MM.1S (cell line): ENCODE results near the gene SECISBP2.

Experiments
- DNase-seq: peaks from one replicate; pipeline ENCODE4 v3.0.0-alpha.2; 2015
- H2AFZ ChIP-seq: fragments of 300-600 bp; sonication (generic); 2 replicates; pipeline ENCODE4 v1.6.0; 2016; ENCODE audit warnings: antibody characterized with exemption, low read length
- H3F3A ChIP-seq: fragments of 300-600 bp; sonication (generic); 2 replicates; pipeline ENCODE4 v1.6.1; 2016; ENCODE audit warnings: mild to moderate bottlenecking, antibody characterized with exemption, low read length, moderate library complexity, mixed read lengths; ENCODE audit not compliant: insufficient read depth
- H3K27ac ChIP-seq: fragments of 300-600 bp; sonication (generic); 2 replicates; pipeline ENCODE4 v1.5.1; 2016; ENCODE audit warnings: mild to moderate bottlenecking, low read length
- H3K27me3 ChIP-seq: fragments of 300-600 bp; sonication (generic); replicated peaks from 2 replicates; pipeline ENCODE4 v1.6.0; 2016; ENCODE audit warnings: low read length; ENCODE audit not compliant: insufficient read depth
- H3K36me3 ChIP-seq: fragments of 300-600 bp; sonication (generic); replicated peaks from 2 replicates; pipeline ENCODE4 v1.6.1; 2016; ENCODE audit warnings: mild to moderate bottlenecking, low read length, mixed read lengths; ENCODE audit not compliant: insufficient read depth
- H3K4me1 ChIP-seq: fragments of 300-600 bp; sonication (generic); 2 replicates; pipeline ENCODE4 v1.6.1; 2016; ENCODE audit warnings: low read length, mixed read lengths
- H3K4me2 ChIP-seq: fragments of 300-600 bp; sonication (generic); 2 replicates; pipeline ENCODE4 v1.6.0; 2016; ENCODE audit warnings: low read depth, low read length
- H3K4me3 ChIP-seq: fragments of 300-600 bp; sonication (generic); 2 replicates; pipeline ENCODE4 v1.5.1; 2016; ENCODE audit warnings: low read length, mixed read lengths
- H3K79me2 ChIP-seq: fragments of 300-600 bp; sonication (generic); 2 replicates; pipeline ENCODE4 v1.6.1; 2016; ENCODE audit warnings: mixed run types, low read length, mixed read lengths
- H3K9ac ChIP-seq: fragments of 300-600 bp; sonication (generic); 2 replicates; pipeline ENCODE4 v1.6.1; 2016; ENCODE audit warnings: low read length, mixed read lengths
- H3K9me2 ChIP-seq: fragments of 300-600 bp; sonication (generic); replicated peaks from 2 replicates; pipeline ENCODE4 v1.6.1; 2016; ENCODE audit warnings: mild to moderate bottlenecking, low read length, mixed read lengths; ENCODE audit not compliant: insufficient read depth
- H3K9me3 ChIP-seq: fragments of 300-600 bp; sonication (generic); replicated peaks from 2 replicates; pipeline ENCODE4 v1.6.1; 2016; ENCODE audit warnings: mild to moderate bottlenecking, low read length, mixed read lengths; ENCODE audit not compliant: insufficient read depth
- H4K20me1 ChIP-seq: fragments of 300-600 bp; sonication (generic); 2 replicates; pipeline ENCODE4 v1.6.1; 2016; ENCODE audit warnings: mild to moderate bottlenecking, low read length, moderate library complexity, mixed read lengths; ENCODE audit not compliant: insufficient read depth
- CTCF ChIP-seq: fragments of 300-600 bp; sonication (generic); IDR thresholded peaks from 2 replicates; pipeline ENCODE4 v1.5.1; 2016; ENCODE audit warnings: antibody characterized with exemption, low read length, mixed read lengths
- EZH2 ChIP-seq: fragments of 300-600 bp; sonication (generic); optimal IDR thresholded peaks from 2 replicates; pipeline ENCODE3; 2017; ENCODE audit warnings: low read depth, mild to moderate bottlenecking, antibody characterized with exemption, low read length, mixed read lengths
- EZH2phosphoT487 ChIP-seq: fragments of 300-600 bp; sonication (generic); IDR thresholded peaks from 2 replicates; pipeline ENCODE4 v1.6.1; 2018; ENCODE audit warnings: antibody characterized with exemption, low read length

SECISBP2 gene

GRCh38 chr9:89317282-89317681, 1.0 kb upstream of the SECISBP2 start:
- Histone ChIP-seq H3K9ac (peak overlapping the region; percentile 96; the same call in 1 of the 2 replicates), H4K20me1 (peaks cover 10% of the 10 kb centered on the region; the same call in 1 of the 2 replicates), H2AFZ (no peak overlapping the region), H3K27me3 (no peaks in the 10 kb centered on the region), H3K9me3 (no peaks in the 10 kb centered on the region), H3K9me2 (no peaks in the 10 kb centered on the region), H3K4me2 (peak overlapping the region; percentile 78), H3K4me1 (peaks cover 46% of the 10 kb centered on the region), H3F3A (peaks cover 59% of the 10 kb centered on the region), H3K4me3 (no peak overlapping the region; the same call in 1 of the 2 replicates), H3K36me3 (peaks cover 12% of the 10 kb centered on the region; the same call in 1 of the 2 replicates), H3K79me2 (peaks cover 82% of the 10 kb centered on the region), H3K27ac (peak overlapping the region; percentile 98)
- no peak for DNase-seq
- TF ChIP-seq EZH2phosphoT487 (no peak), EZH2 (no peak), CTCF (no peak)

- Histone ChIP-seq H3K79me2 (peaks cover 82% of the 10 kb centered on the region), H3K4me2 (peak overlapping the region; percentile 78), H3K9me2 (no peaks in the 10 kb centered on the region), H3K27ac (peak overlapping the region; percentile 98), H3K9ac (peak overlapping the region; percentile 96), H2AFZ (peak overlapping the region; percentile 35), H4K20me1 (no peaks in the 10 kb centered on the region), H3K4me1 (peaks cover 33% of the 10 kb centered on the region), H3K36me3 (peaks cover 7% of the 10 kb centered on the region; the same call in 1 of the 2 replicates), H3K27me3 (no peaks in the 10 kb centered on the region), H3K9me3 (no peaks in the 10 kb centered on the region), H3F3A (peaks cover 51% of the 10 kb centered on the region), H3K4me3 (peak overlapping the region; percentile 85)
- DNase-seq: no peak
- TF ChIP-seq CTCF (no peak; the same call in 1 of the 2 replicates), EZH2phosphoT487 (no peak), EZH2 (no peak)
Observed at GRCh38 chr9:89319015-89319905, 960 bp downstream of the SECISBP2 start.

GRCh38 chr9:89323390-89323789, 5.1 kb downstream of the SECISBP2 start:
- no peaks in the 10 kb centered on the region for H3K9me2 ChIP-seq
- no peak overlapping the region for H3K4me3 ChIP-seq
- no peak overlapping the region for H3K4me2 ChIP-seq
- no peak overlapping the region for H2AFZ ChIP-seq
- no peaks in the 10 kb centered on the region for H3K36me3 ChIP-seq
- H3K27ac ChIP-seq: no peak overlapping the region
- no peaks in the 10 kb centered on the region for H3K9me3 ChIP-seq
- peaks cover 11% of the 10 kb centered on the region for H3F3A ChIP-seq
- no peak for DNase-seq
- no peaks in the 10 kb centered on the region for H3K27me3 ChIP-seq
- no peak overlapping the region for H3K9ac ChIP-seq
- no peak for TF ChIP-seq EZH2phosphoT487
- no peaks in the 10 kb centered on the region for H4K20me1 ChIP-seq
- peaks cover 66% of the 10 kb centered on the region for H3K79me2 ChIP-seq
- peaks cover 5% of the 10 kb centered on the region; the same call in 1 of the 2 replicates for H3K4me1 ChIP-seq
